ENCODE data around the gene TBR1. TPM values are rescaled to one million over a fixed set of nuclear protein-coding genes. Genes with fewer than 3 reads are reported as not detected.

TBR1 gene
- total RNA-seq, 1 donor from 2014 or later: not detected

DNA sequence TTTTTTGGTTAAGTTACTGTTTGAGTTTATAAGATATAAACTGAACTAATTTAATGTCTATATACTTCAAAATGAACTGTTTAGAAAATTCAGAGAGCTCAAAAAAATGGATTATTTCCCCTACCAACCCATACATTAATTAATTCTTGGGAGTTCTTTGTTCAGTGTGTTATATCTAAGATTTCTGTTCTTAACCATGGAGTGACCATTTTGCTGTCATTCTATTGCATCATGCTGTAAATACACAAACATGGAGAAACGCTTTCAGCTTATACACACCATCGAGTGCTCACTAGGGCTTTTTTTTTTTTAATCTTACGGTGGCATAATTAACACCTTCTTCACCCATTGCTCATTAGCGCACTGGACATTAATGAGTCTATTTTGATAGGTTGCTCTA is 33.4 kb upstream of the TBR1 start:
- H2AFZ ChIP-seq (replicated peaks): no peak overlapping the region
- H3K4me3 Mint-ChIP-seq: no peak overlapping the region
- H3K4me1 Mint-ChIP-seq: no peaks in the 10 kb centered on the region
- H3K27ac ChIP-seq: no peak overlapping the region
- no peaks in the 10 kb centered on the region for H3K27me3 Mint-ChIP-seq (ENCODE audit: insufficient read depth, low read depth)
- H3K4me2 ChIP-seq: no peak overlapping the region
- H3K4me3 ChIP-seq: no peak overlapping the region
- no peak overlapping the region for H3K27ac Mint-ChIP-seq
- TF ChIP-seq, protein P1, sequence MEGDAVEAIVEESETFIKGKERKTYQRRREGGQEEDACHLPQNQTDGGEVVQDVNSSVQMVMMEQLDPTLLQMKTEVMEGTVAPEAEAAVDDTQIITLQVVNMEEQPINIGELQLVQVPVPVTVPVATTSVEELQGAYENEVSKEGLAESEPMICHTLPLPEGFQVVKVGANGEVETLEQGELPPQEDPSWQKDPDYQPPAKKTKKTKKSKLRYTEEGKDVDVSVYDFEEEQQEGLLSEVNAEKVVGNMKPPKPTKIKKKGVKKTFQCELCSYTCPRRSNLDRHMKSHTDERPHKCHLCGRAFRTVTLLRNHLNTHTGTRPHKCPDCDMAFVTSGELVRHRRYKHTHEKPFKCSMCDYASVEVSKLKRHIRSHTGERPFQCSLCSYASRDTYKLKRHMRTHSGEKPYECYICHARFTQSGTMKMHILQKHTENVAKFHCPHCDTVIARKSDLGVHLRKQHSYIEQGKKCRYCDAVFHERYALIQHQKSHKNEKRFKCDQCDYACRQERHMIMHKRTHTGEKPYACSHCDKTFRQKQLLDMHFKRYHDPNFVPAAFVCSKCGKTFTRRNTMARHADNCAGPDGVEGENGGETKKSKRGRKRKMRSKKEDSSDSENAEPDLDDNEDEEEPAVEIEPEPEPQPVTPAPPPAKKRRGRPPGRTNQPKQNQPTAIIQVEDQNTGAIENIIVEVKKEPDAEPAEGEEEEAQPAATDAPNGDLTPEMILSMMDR (IDR thresholded peaks at IDR 0.05): no peak
- no peaks in the 10 kb centered on the region for H3F3A ChIP-seq (ENCODE audit: low read depth)
- no peaks in the 10 kb centered on the region for H3K9me3 ChIP-seq (ENCODE audit: low read depth)
- H3K9ac ChIP-seq: no peak overlapping the region
- H3K9me3 Mint-ChIP-seq: no peaks in the 10 kb centered on the region
- peaks cover 3% of the 10 kb centered on the region for H3K36me3 ChIP-seq
- H3K4me1 ChIP-seq: no peaks in the 10 kb centered on the region
- no peaks in the 10 kb centered on the region for H3K79me2 ChIP-seq (ENCODE audit: low read depth)
- H3K36me3 Mint-ChIP-seq: peaks cover 5% of the 10 kb centered on the region
- H3K27me3 ChIP-seq: no peaks in the 10 kb centered on the region
- no peak for DNase-seq (ENCODE audit: low spot score)
- no peaks in the 10 kb centered on the region for H4K20me1 ChIP-seq (ENCODE audit: low read depth)

DNA sequence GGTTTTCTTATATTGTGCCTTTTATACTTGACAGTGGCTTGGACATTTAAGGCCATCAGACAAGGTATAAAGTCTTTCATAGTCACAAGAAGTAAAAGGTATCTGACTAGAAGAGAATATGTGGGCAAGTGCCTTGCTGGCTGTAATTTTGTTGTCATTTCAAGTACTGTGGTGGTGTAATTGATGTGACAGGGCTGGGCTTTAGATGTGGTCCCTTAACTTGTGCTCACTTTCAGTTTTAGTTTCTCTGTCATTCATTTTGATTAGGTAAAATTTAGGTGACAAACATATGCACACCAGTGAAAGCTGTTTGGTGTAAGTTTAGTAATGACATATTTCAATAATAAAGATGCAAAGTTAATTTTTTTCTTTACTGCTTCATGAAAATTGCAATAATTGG is 31.2 kb upstream of the TBR1 start:
- H3K27me3 ChIP-seq: no peaks in the 10 kb centered on the region
- H3K79me2 ChIP-seq (ENCODE audit: low read depth): no peaks in the 10 kb centered on the region
- Mint-ChIP-seq H3K4me1 (no peaks in the 10 kb centered on the region), H3K27me3 (ENCODE audit: insufficient read depth, low read depth) (no peaks in the 10 kb centered on the region), H3K36me3 (peaks cover 7% of the 10 kb centered on the region), H3K9me3 (no peaks in the 10 kb centered on the region), H3K4me3 (no peak overlapping the region), H3K27ac (no peak overlapping the region)
- H4K20me1 ChIP-seq (ENCODE audit: low read depth): no peaks in the 10 kb centered on the region
- no peak overlapping the region for H3K27ac ChIP-seq
- H3K4me1 ChIP-seq: no peaks in the 10 kb centered on the region
- no peak overlapping the region for H3K4me3 ChIP-seq
- H3K9me3 ChIP-seq (ENCODE audit: low read depth): no peaks in the 10 kb centered on the region
- DNase-seq (ENCODE audit: low spot score): no peak
- peaks cover 3% of the 10 kb centered on the region for H3K36me3 ChIP-seq
- H3K9ac ChIP-seq: no peak overlapping the region
- TF ChIP-seq EZH2phosphoT487 (IDR thresholded peaks at IDR 0.05) (no peak), EZH2 (IDR thresholded peaks at IDR 0.05) (no peak)
- TF ChIP-seq, protein P1 (IDR thresholded peaks at IDR 0.05): no peak
- no peak overlapping the region for H3K4me2 ChIP-seq
- no peaks in the 10 kb centered on the region for H3F3A ChIP-seq (ENCODE audit: low read depth)
- no peak overlapping the region for H2AFZ ChIP-seq (replicated peaks)

DNA sequence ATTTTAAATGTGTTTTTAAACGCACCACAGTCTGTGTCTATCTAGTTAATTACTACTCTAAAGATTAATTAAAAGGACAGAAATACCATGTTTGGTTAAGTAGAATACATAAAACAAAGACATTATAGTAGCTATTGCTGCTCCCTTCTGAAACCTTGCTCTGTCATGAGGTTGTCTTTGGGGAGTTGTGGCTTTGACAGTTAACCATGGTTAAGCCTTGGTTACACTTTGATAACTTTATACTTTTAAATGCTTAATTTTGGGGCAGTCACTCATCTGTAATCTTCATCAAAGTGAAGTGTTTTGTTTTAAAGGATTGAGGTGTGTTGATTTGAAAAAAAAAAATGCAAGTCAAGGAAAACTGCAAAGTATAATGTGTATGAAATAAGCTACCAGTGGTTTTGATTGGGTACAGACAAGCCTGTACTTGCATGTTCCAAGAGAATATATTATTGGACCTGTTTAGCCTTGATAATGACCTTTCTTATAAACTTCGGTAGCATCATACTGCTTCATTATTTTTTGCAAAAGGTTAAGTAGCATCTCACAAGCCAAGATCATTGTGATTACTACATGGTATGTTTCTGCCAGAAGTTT is 29.8 kb upstream of the TBR1 start:
- Histone ChIP-seq H3K9me3 (ENCODE audit: low read depth) (no peaks in the 10 kb centered on the region), H2AFZ (replicated peaks) (no peak overlapping the region), H3K4me1 (no peaks in the 10 kb centered on the region), H3K4me3 (no peak overlapping the region), H3K27ac (no peak overlapping the region), H3K27me3 (no peaks in the 10 kb centered on the region), H3F3A (ENCODE audit: low read depth) (no peaks in the 10 kb centered on the region), H3K4me2 (no peak overlapping the region), H4K20me1 (ENCODE audit: low read depth) (no peaks in the 10 kb centered on the region), H3K9ac (no peak overlapping the region), H3K36me3 (peaks cover 3% of the 10 kb centered on the region), H3K79me2 (ENCODE audit: low read depth) (no peaks in the 10 kb centered on the region)
- DNase-seq (ENCODE audit: low spot score): no peak
- Mint-ChIP-seq H3K27ac (no peak overlapping the region), H3K36me3 (peaks cover 7% of the 10 kb centered on the region), H3K4me3 (no peak overlapping the region), H3K4me1 (no peaks in the 10 kb centered on the region), H3K27me3 (ENCODE audit: insufficient read depth, low read depth) (no peaks in the 10 kb centered on the region), H3K9me3 (no peaks in the 10 kb centered on the region)
- no peak for TF ChIP-seq EZH2phosphoT487 (IDR thresholded peaks at IDR 0.05)
- TF ChIP-seq EZH2 (IDR thresholded peaks at IDR 0.05): no peak
- TF ChIP-seq, protein P1 (IDR thresholded peaks at IDR 0.05): no peak
